ENCODE data around the gene LRRC4.

The LRRC4 gene

GRCh38 chr7:127979113-127979727 is 52.0 kb downstream of the LRRC4 start:
- DNase-seq (ENCODE audit: low spot score), result no peak

DNA sequence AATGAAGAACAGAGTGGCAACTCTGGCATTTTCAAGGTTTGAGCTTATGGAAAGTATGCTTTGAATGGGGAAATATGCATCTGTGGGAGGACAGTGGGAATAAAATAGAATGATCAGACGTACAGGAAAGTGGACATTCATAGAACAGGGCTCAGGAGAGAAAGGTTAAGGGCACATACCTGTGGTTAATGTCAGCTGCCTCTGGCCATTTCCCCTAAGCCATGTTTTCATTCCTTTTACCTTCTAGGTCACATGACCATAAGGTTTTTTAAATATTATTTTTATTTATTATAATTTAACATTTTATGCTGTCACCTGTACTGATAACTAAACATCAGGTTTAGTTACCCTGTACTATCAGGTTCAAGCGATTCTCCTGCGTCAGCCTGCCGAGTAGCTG is 52.8 kb downstream of the LRRC4 start:
- no peak for DNase-seq (ENCODE audit: low spot score)

Measured in RKO (cell line).